Esophagus muscularis mucosa (tissue), 3 donors: Measurements from ENCODE around the gene RNU1-3.
"Not testable (repeated sequence)": the region's sequence is repeated elsewhere in the genome, so short reads cannot be mapped to it uniquely, and the experiment has no call there.

Experiments
- CTCF ChIP-seq, 3 experiments: fragments of 200-600 bp in 2 of 3; fragments of 450-650 bp in 1 of 3; sonication (generic) in 2 of 3; IDR thresholded peaks; one replicate each; pipeline ENCODE4 v1.5.1; 2017 to 2019; ENCODE audit warnings: antibody characterized with exemption in 3 of 3, mild to moderate bottlenecking in 2 of 3, moderate library complexity in 1 of 3
- POLR2A ChIP-seq: fragments of 450-650 bp; IDR thresholded peaks from one replicate; pipeline ENCODE4 v1.6.1; 2017; ENCODE audit warnings: antibody characterized with exemption, moderate library complexity, mild to moderate bottlenecking, low read depth

- TF ChIP-seq CTCF (IDR thresholded peaks at IDR 0.05); POLR2A: not testable (repeated sequence)
Measured at GRCh38 chr1:16712131-16712530, 45.4 kb upstream of the RNU1-3 start.
